ENCODE measurements around the gene GMPPB. TPM values are rescaled to one million over a fixed set of nuclear protein-coding genes. Genes with fewer than 3 reads are reported as not detected.
A peak's percentile ranks its signal among the peaks of the same experiment; 100 is the strongest.

The GMPPB gene
- total RNA-seq, 2 experiments from 2014 or later = 40.7 to 54.5 TPM

GRCh38 chr3:49680493-49681231, 43.1 kb downstream of the GMPPB start:
- TF ChIP-seq CTCF (conservative IDR thresholded peaks at IDR 0.05; ENCODE audit: low read length) (no peak), EZH2phosphoT487 (IDR thresholded peaks at IDR 0.05; ENCODE audit: borderline replicate concordance, low read depth, low read length) (no peak)
- peaks cover 80% of the 10 kb centered on the region for H3K36me3 ChIP-seq (ENCODE audit: insufficient read depth, low read length)
- H3K4me3 ChIP-seq (ENCODE audit: low read depth, low read length, poor library complexity, severe bottlenecking) = no peak overlapping the region
- H3K27ac ChIP-seq (ENCODE audit: low read depth, low read length, poor library complexity, severe bottlenecking) = no peak overlapping the region
- H3K4me2 ChIP-seq (ENCODE audit: low read length) = no peak overlapping the region
- intact Hi-C loops (cut with micrococcal nuclease; ENCODE audit: unreplicated experiment) = no loop called here
- DNase-seq (ENCODE audit: low spot score) = no peak
- no peak overlapping the region for H2AFZ ChIP-seq (ENCODE audit: low read length)
- H4K20me1 ChIP-seq (ENCODE audit: insufficient read depth, low read length) = no peaks in the 10 kb centered on the region
- CTCF ChIA-PET (ENCODE audit: unreplicated experiment) = no interaction called here
- no TSS peak for BruUV-seq (replicated peaks)
- H3K79me2 ChIP-seq (ENCODE audit: insufficient read depth, low read depth, low read length) = no peaks in the 10 kb centered on the region
- H3K4me1 ChIP-seq (ENCODE audit: insufficient read depth, low read length, poor library complexity, severe bottlenecking) = no peaks in the 10 kb centered on the region
- H3K9me2 ChIP-seq (ENCODE audit: insufficient read depth, low read length) = no peaks in the 10 kb centered on the region
- POLR2A ChIA-PET = no interaction called here
- H3K9me3 ChIP-seq (ENCODE audit: low read length) = no peaks in the 10 kb centered on the region

GRCh38 chr3:49675912-49676311, 47.8 kb downstream of the GMPPB start:
- intact Hi-C loops (cut with micrococcal nuclease; ENCODE audit: unreplicated experiment) = loop anchor here (2.0 kb wide), 2 partner anchors 205 to 655 kb away; partner anchors contain the start of gene DAG1
- peaks cover 17% of the 10 kb centered on the region for H3K4me1 ChIP-seq (ENCODE audit: insufficient read depth, low read length, poor library complexity, severe bottlenecking)
- peaks cover 52% of the 10 kb centered on the region for H3K36me3 ChIP-seq (ENCODE audit: insufficient read depth, low read length)
- DNase-seq (ENCODE audit: low spot score) = no peak
- no peaks in the 10 kb centered on the region for H4K20me1 ChIP-seq (ENCODE audit: insufficient read depth, low read length)
- POLR2A ChIA-PET = interaction anchor here (0.6 kb wide), 1 partner anchor 413 kb away, joined by 3 read pairs; no protein-coding TSS in a partner anchor
- H3K9me2 ChIP-seq (ENCODE audit: insufficient read depth, low read length) = no peaks in the 10 kb centered on the region
- CTCF ChIA-PET (ENCODE audit: unreplicated experiment) = no interaction called here
- no peak overlapping the region for H2AFZ ChIP-seq (ENCODE audit: low read length)
- no peak overlapping the region for H3K4me2 ChIP-seq (ENCODE audit: low read length)
- H3K79me2 ChIP-seq (ENCODE audit: insufficient read depth, low read depth, low read length) = peaks cover 8% of the 10 kb centered on the region; the same call in 1 of the 2 replicates
- no peaks in the 10 kb centered on the region for H3K9me3 ChIP-seq (ENCODE audit: low read length)
- H3K4me3 ChIP-seq (ENCODE audit: low read depth, low read length, poor library complexity, severe bottlenecking) = no peak overlapping the region
- no peak overlapping the region for H3K27ac ChIP-seq (ENCODE audit: low read depth, low read length, poor library complexity, severe bottlenecking)
- BruUV-seq (replicated peaks) = TSS peak; percentile 54
- TF ChIP-seq EZH2phosphoT487 (IDR thresholded peaks at IDR 0.05; ENCODE audit: borderline replicate concordance, low read depth, low read length) = no peak

- Histone ChIP-seq H2AFZ (ENCODE audit: low read length) (peak overlapping the region; percentile 26; the same call in 1 of the 2 replicates), H3K79me2 (ENCODE audit: insufficient read depth, low read depth, low read length) (peaks cover 8% of the 10 kb centered on the region; the same call in 1 of the 2 replicates), H3K4me2 (ENCODE audit: low read length) (peak overlapping the region; percentile 82), H3K4me1 (ENCODE audit: insufficient read depth, low read length, poor library complexity, severe bottlenecking) (peaks cover 17% of the 10 kb centered on the region), H3K9me3 (ENCODE audit: low read length) (no peaks in the 10 kb centered on the region), H4K20me1 (ENCODE audit: insufficient read depth, low read length) (no peaks in the 10 kb centered on the region), H3K9me2 (ENCODE audit: insufficient read depth, low read length) (no peaks in the 10 kb centered on the region), H3K4me3 (ENCODE audit: low read depth, low read length, poor library complexity, severe bottlenecking) (peak overlapping the region; percentile 89), H3K36me3 (ENCODE audit: insufficient read depth, low read length) (peaks cover 38% of the 10 kb centered on the region), H3K27ac (ENCODE audit: low read depth, low read length, poor library complexity, severe bottlenecking) (peak overlapping the region; percentile 84)
- no peak for DNase-seq (ENCODE audit: low spot score)
- intact Hi-C loops (cut with micrococcal nuclease; ENCODE audit: unreplicated experiment) = loop anchor here (2.0 to 5.0 kb wide), 4 partner anchors 204 to 654 kb away; partner anchors contain the start of genes DAG1, QRICH1 and USP4
- ChIA-PET POLR2A (no interaction called here), CTCF (ENCODE audit: unreplicated experiment) (no interaction called here)
- no TSS peak for BruUV-seq (replicated peaks)
- TF ChIP-seq CTCF (conservative IDR thresholded peaks at IDR 0.05; ENCODE audit: low read length) (no peak), EZH2phosphoT487 (IDR thresholded peaks at IDR 0.05; ENCODE audit: borderline replicate concordance, low read depth, low read length) (no peak)
Observed at GRCh38 chr3:49674497-49674983, 49.2 kb downstream of the GMPPB start.
